Erythroblast (primary cell): ENCODE data around the gene FLOT2.
"Not testable (repeated sequence)": the region's sequence is repeated elsewhere in the genome, so short reads cannot be mapped to it uniquely, and the experiment has no call there.

Experiments used
- DNase-seq, 2 experiments: peaks; one replicate each; lab custom pipeline; 2025; lab: John Stamatoyannopoulos, UW
- GATA1 ChIP-seq: IDR thresholded peaks from 2 replicates; pipeline ENCODE4 v1.6.1; 2011; ENCODE audit warnings: low read depth, mild to moderate bottlenecking, control low read depth, low read length, moderate library complexity
- POLR2A ChIP-seq: IDR thresholded peaks from 2 replicates; pipeline ENCODE4 v1.6.1; 2011; ENCODE audit warnings: mild to moderate bottlenecking, low read length

The FLOT2 gene, protein sequence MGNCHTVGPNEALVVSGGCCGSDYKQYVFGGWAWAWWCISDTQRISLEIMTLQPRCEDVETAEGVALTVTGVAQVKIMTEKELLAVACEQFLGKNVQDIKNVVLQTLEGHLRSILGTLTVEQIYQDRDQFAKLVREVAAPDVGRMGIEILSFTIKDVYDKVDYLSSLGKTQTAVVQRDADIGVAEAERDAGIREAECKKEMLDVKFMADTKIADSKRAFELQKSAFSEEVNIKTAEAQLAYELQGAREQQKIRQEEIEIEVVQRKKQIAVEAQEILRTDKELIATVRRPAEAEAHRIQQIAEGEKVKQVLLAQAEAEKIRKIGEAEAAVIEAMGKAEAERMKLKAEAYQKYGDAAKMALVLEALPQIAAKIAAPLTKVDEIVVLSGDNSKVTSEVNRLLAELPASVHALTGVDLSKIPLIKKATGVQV

DNA sequence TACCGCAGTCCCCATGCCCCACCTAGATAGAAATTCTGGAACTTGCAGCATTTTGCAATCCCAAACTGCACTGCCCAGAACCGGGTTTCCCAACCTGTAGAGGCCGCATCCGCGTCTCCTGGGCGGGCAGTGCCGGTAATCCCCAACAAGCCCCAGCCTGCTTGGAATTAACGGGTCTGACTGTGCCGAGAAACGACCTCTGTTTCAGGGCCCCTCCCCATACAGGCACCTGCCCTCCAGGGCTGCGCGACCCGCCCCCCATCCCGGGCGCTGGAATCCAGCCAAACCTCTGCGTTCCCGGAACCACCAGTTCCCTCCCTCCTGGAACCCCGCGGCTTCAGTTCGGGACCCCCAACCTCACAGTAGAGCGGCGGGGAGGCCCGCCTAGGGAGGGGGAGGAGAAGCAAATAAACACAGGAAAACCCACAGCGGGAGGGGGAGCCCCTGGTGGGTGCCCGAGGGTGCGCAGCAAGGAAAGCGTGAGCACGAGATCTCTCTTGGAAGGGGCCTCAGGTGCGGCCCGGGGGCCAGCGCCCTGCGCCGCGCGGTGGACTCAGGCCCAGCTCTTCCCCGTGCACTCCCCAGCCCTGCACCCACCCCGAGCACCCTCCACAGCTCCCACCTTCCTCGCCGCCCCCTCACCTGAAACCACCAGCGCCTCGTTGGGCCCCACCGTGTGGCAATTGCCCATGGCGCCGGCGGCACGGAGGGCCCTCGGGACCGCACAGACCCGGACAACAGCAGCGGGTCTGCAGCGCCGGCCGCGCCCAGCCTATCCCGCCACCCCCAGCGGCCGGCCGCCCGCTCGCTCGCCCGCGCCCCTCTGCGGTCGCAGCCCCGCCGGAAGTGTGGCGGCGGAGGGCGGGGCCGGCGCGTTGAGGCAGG is at the start of gene FLOT2:
Gene FLOT2 (minus strand): TSS at position 850 of the 885 bp plus-strand sequence. CDS start 159 bp downstream, at position 691.
- TF ChIP-seq GATA1 = no peak
- peak; percentile 73 for TF ChIP-seq POLR2A
- peak; percentile 73 to 79 for DNase-seq

DNA sequence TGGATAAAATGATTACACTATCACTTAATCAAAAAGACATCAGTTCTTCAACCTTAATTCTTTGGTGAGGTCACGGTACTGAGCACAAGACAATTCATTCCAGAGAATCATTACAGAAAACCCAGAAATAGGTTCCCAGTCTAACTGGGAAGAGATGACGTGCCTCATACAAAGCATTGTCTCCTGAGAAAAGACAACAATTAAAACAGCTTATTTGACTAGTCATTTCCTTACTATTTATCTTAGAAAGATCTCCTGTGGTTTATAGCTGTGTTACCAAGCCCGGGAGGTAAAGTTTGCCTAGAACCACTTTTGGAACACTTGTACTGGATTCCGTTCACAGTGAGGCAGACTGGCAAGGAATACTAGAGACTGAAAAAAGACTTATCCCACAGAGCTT is 48.7 kb upstream of the FLOT2 start:
- no peak for DNase-seq
- TF ChIP-seq POLR2A = no peak
- TF ChIP-seq GATA1 = no peak

DNA sequence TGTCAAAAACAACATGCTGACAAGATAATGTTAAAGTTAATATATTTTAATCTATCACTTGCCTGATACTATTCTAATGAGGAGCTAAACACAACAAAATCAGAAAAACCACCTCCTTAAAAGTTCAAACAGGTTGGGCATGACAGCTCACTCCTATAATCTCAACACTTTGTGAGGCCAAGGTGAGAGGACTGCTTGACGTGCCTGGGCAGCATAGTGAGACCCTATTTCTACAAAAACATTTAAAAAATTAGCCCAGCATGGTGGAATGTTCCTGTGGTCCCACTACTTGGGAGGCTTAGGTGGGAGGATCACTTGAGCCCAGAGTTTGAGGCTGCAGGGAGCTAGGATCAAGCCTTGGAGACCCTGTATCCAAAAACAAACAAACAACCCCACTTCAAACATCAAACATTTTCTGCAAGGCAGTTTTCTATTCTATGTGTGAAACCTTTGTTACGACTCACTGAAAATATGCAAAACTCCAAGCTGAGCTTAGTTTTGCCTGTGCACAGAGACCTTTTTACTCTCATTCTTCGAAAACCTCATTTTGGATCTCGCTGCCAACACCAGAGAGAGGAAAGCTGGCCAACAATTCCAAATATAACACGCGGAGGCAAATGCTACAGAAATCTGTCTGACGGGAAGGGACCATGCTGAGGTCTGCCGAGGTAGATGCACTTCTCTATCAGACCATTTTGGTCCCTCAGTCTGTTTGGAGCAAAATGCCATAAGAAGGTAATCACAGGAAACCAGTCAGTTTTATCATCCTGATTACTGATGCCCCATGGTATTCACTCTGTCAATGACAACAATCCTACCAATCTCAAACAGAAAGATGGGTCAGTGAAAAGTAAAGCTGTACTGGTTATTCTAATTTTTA is 47.6 kb upstream of the FLOT2 start:
- no peak for TF ChIP-seq GATA1
- no peak for TF ChIP-seq POLR2A
- DNase-seq = no peak

DNA sequence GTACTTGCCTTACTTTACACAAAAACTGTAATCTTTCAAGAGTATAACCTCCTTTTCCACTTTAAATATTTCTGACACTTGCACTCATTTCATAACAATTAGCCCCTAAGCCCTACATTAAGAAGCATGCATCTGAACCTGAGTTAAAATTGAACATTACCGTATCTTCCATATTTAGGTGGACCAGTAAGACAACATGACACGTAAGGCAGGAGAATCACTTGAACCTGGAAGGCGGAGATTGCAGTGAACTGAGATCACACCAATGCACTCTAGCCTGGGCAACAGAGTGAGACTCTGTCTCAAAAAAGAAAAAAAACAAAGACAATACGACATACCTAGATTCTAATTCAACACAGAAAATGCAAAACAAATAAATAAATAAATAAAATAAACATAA is 46.8 kb upstream of the FLOT2 start:
- no peak for TF ChIP-seq POLR2A
- TF ChIP-seq GATA1 = no peak
- DNase-seq = no peak

DNA sequence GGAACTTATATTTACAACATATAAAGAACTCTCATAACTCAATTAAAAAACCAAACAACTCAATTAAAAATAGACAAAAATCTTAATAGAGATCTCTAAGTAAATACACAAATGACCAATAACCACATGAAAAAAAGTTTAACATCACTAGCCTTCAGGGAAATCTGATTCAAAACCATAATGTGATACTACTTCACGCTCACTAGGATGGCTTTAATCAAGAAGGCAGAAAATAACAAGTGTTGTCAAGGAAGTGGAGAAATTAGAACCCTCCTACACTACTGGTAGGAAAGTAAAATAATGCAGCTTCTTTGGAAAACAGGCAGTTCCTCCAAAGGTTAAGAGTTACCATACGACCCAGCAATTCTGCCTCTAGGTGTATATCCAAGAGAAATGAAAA is 45.4 kb upstream of the FLOT2 start:
- no peak for DNase-seq
- TF ChIP-seq GATA1 (no peak), POLR2A (no peak)

DNA sequence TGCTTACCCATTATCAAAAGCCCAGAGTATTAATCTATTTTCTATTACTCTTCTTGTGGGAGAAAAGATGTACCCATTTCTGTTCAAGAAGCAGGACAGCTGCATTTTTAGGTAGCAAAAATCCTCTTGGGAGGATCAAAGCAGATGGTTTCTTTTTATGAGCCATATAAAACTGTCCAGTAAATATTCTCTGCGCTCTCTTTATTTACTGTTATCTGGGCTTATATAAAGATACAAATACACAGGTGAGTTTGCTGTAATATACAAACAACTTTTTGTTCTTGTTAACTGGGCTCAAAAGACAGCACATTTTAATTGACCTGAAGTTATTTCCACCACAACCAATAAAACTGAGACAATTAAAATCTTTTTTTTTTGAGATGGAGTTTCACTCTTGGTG is 43.7 kb upstream of the FLOT2 start:
- no peak for DNase-seq
- TF ChIP-seq POLR2A (no peak), GATA1 (no peak)

DNA sequence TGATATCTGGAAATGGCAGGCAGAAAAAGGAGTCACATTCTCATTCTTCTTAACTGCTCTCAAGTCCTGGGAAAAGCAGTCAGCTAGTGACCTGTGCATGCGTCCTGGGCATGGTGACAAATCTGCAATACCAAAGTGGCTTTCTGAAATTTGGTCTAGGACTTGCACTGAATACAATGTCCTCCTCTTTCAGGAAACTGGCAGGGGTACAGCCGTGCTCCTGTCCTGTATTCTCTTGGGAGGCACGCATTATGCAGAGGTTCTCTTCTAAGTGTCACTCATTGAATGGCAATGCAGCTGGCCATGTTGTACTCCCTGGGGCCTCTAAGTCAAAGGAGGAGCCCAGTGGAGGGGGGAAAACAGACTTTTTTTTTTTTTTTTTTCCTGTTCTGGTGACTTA is 43.1 kb upstream of the FLOT2 start:
- TF ChIP-seq POLR2A (no peak), GATA1 (no peak)
- no peak for DNase-seq

DNA sequence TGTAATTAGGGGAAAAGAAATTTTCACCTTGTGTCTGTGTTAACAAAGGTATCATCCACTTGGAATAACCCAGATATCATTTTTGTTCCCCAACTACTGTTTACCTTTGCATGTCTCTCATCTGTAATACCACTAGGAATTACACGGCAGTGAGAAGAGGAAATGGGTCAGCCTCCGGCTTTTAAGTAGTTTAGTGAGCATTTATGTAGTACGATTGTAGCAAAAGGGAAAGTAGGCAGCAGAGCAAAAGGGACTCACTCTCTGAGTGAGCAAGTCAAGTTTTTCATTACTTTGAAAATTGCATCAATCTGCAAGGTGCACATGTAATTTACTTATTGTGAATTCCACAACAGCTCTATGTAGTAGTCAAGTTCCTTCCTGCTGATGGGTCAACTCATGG is 42.6 kb upstream of the FLOT2 start:
- DNase-seq = no peak
- TF ChIP-seq GATA1 (no peak), POLR2A (no peak)

DNA sequence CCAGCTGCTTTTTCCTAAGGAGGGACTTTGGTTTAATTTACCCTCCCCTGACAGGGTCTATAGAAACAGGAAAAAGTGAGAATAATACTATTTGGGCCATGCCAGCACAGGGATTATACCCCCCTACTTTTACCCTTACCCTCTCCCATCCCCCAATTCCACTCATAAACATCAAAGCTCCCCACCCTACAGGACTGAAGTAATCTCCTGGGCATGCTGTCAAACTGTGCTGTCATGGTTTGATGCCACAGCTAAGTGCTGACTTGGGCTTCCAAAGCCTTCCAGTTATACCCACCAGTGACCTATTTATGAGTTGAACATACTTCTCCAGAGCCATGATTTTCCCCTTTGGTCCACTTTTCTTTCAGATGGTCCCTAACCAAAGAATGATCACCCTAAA is 41.0 kb upstream of the FLOT2 start:
- DNase-seq = peak in 1 of 2 experiments; percentile 32
- TF ChIP-seq POLR2A (no peak), GATA1 (no peak)

DNA sequence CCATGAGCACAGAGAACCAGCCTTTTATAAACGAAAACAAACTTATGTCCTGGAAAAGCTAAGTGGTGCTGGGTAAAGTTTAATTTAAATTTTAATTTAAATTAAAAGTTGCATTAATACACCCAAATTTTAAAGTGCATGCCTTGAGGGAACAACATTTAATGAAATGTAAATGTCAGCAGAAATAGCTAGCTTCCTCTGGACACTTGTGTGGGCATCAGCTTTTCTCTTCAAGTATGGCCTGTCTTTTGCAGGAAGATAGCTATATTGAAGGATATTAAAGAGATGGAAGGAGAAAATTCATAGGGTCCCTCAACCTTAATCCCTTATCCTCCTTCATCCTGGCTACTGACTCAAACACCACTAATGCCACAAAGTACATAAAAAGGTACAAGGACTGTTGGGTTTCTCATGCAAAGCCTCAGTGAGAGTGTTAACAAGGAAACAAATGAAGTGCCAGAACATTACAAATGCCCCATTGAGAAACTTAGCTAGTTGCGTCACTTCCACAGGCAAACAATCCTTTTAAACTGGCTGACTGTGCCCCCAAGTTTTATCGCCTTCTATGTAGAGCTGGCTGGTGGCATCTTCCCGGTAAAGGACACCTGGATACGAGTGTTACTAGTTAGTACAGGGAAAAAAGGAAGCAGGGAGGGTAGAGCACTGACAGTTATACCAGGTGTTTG is 39.7 kb upstream of the FLOT2 start:
- no peak for TF ChIP-seq GATA1
- TF ChIP-seq POLR2A = no peak
- no peak for DNase-seq

DNA sequence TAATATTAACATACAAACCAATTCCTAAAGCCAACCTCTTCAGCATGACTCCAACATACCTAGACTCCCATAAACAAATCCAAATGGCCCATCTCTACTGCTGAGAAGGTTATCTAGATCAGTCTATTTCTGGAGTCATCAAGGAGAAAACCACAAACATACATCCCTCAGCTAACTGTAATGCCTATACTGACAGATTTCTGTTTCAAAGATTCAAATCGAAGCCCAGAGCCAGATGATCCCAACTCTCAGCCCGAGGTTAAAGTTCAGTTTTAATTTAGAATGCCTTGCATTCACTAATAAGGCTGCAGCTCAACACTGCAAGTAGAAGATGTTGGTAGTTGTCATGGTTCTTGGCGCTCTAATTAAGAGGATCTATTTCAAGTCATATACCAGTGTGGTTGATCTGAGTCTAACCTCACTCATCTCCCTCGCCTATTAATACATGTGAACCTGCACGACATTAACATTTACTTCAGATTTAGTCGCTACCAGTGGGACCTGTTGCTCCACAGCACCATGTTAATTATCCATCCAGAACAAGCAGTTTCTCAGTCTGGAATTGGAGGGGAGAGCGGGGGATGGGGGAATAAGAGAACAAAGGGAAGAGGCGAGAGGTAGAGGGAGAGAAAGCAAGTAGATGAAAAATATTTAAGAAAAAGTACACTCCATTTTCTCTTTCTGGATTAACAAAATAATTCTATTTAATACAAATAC is 38.4 kb upstream of the FLOT2 start:
- TF ChIP-seq POLR2A (no peak), GATA1 (no peak)
- DNase-seq = no peak

DNA sequence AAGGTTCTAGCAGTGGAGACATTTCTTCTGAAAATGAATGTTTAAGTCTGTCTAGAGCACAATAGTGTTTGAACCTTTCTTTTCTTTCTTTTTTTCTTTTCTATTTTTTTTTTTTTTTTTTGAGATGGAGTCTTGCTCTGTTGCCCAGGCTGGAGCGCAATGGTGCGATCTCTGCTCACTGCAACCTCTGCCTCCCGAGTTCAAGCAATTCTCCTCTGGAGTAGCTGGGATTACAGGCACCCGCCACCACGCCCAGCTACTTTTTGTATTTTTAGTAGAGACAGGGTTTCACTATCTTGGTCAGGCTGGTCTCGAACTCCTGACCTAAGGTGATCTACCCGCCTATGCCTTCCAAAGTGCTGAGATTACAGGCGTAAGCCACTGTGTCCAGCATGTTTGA is 37.0 kb upstream of the FLOT2 start:
- DNase-seq = not testable (repeated sequence)

DNA sequence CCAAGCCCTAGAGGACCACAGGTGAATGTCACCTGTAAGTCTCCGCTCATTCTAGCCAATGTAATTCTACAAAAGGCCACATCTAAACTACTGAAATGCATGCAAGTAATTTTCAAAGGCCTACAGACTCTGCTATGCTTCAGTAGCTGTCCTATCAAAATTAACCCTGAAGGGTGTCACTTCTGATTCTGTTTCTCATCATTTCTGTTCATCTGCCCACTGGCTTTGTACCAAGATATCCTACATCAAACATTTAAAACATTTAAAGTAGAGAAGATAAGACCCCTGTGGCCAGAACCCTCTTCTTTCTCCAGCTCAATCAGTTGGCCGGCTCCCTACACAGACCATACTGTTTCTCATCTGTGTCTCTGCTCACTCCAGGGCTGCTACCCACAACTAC is 32.3 kb upstream of the FLOT2 start:
- TF ChIP-seq POLR2A (no peak), GATA1 (no peak)
- DNase-seq = peak in 1 of 2 experiments; percentile 27
